NCI-H2081 treated with DMSO at 0.1 percent for 48 hours (cell line): Measurements from ENCODE around the gene TRABD.

Experiments used
- DNase-seq: peaks from one replicate; lab custom pipeline; 2025; lab: John Stamatoyannopoulos, UW

TRABD gene

DNA sequence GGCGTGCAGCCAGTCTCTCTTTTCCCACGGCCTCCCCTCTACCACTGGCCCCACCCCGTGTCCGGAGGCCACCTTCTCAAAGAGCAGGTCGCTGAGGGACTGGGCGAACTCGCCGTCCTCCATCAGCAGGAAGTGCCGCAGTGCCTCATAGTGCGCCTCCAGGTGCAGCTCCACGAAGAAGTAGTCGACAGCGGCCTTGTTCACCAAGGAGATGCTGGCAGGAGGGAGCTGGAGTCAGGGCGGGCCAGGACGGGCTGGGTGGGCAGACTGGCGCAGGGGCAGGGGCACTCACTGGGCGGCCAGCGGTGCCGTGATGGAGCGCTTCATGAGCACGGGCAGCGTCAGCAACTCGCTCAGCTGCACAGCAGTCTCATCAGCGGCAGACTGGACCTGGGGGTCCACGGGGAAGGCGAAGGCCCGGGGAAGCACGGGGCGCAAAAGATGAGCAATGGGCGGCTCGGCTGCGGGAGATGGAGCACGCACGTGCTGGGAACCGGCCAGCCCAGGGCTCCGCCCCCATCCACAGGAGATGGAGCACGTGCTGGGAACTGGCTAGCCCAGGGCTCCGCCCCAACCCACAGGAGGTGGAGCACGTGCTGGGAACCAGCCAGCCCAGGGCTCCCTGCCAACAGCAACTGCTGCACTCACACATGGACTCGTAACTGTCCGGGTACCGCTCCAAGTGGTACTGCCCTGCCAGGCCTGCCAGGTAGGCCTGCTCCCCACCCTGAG is 33.4 kb downstream of the TRABD start:
- no peak for DNase-seq

DNA sequence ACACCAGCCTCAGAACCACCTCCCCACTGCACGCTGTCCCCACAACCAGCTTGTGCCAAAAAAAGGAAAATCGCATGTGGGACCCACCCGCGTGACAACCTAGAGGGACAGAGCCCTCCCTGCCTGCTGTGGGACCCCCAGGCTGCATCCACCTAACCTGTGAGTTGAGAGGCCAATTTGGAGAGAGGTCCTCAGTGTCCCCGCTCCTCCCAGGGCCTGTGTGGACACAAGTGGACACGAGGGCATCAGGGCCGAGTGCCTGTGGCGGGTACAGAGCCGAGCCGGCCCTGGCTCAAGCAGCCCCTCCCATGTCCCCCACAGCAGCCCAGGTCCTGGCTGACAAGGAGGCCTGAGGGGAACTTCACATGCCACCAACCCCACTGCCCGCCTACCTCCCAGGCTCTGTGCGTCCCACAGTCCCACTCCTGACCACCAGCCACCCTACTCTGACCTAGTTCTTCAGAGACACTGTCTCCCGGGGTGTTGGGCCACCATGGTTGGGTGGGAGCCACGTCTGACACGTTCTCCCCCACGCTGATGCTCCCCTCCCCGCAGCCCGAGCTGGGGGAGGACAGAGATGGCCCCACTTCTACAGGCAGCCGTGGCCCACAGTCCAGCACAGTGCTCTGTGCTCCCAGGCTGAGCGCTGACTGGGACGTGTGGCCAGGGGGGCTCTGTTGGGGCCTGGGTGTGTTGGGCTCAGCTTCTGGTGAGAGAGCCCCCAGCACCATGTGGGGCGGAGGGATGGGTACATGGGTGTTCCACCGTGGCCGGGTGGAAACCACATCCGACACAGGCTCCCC is 34.3 kb downstream of the TRABD start:
- no peak for DNase-seq

DNA sequence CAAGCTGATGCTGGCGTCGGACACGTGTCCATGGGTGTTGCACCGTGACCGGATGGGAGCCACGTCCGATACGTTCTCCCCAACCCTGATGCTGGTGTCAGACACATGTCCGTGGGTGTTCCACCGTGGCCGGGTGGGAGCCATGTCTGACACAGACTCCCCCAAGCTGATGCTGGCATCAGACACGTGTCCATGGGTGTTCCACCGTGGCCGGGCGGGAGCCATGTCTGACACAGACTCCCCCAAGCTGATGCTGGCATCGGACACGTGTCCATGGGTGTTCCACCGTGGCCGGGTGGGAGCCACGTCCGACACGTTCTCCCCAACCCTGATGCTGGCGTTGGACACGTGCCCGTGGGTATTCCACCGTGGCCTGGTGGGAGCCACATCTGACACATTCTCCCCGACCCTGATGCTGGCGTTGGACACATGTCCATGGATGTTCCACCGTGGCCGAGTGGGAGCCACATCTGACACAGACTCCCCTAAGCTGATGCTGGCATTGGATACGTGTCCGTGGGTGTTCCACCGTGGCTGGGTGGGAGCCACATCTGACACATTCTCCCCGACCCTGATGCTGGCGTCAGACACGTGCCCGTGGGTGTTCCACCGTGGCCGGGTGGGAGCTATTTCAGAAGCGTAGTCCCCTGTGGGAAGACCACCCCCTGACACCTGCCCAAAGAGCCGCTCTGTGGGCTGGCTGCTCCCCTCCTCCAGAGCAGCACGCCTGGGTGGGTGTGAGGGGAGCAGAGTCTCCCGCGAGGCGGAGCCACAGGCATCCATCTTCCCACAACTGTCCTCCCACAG is 35.1 kb downstream of the TRABD start:
- no peak for DNase-seq

DNA sequence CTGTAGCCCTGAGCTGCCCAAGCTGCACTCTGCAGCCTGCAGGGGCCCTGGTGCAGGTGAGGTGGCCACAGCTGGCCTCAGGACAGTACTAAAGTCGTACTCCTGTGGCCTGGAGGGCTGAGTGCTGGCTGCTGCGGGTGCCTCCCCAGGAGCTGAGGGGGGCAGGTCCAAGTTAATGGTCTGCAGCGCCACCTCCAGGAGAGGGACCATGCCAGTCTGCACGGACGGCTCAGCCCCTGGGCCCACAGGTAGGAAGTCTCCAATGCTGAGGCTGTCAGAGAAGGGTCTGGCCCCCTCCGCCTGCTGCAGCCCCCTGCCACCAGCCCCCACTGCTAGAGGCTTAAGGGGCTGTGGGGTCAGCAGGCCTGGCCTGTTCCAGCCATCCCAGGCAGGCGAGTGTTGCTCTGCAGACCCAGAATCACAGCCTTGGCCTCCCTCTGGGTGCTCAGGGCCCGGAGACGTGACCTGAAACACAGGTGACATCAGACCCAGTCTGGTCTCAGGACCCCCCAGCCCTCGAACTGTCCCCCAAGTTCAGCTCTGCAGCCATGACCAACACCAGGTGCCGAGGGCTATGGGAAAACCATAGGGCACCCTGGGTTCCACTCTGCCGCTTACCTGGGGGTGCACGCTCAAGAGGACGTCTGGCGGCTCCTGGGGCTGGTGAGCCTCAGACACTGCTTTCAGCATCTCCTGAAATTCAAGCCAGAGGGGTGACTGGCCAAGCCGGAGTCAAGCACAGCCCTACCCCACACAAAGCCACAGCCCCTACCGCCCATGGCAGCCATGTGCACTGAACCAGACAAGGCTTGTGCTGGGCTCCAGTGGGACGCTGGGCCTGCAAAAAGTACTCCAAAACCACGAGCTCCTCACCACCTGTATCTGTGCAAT is 35.9 kb downstream of the TRABD start:
- DNase-seq = no peak

DNA sequence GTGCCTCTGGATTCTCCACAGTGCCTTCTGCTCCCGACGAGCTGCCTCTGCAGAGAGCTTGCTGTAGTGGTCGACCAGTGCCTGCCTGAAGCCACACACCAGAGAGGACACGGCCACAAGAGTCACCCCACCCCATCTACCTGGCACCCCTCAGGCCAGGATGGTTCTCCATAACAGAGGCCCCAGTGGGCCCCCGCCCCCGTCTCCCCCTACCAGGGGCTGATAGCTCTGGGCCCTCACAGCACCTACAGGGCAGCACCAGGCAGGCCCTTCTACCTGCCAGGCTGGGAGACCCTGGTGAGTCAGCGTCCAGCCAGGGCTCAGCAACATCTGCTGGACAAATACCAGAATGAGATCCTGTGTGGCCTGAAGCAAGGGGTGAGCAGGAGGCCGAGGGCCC is 36.8 kb downstream of the TRABD start:
- no peak for DNase-seq

DNA sequence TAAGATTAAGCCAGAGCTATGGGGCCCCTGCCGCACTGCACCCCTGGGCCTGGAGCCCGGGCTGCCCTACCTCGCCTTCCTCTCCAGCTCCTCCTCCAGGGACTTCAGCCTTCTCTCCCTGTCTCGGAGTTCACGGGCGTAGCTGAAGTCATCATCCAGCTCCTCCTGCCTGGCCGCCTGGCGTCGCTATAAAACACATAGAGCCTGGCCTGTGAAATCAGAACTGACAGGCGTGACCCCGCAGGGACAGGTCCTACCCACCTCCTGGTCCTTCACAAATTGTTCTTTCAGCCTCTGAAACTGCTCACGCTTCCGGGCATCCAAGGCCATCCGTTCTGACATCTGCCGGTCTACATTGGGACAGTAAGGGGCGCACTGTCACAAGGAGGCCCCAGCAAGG is 38.4 kb downstream of the TRABD start:
- no peak for DNase-seq

DNA sequence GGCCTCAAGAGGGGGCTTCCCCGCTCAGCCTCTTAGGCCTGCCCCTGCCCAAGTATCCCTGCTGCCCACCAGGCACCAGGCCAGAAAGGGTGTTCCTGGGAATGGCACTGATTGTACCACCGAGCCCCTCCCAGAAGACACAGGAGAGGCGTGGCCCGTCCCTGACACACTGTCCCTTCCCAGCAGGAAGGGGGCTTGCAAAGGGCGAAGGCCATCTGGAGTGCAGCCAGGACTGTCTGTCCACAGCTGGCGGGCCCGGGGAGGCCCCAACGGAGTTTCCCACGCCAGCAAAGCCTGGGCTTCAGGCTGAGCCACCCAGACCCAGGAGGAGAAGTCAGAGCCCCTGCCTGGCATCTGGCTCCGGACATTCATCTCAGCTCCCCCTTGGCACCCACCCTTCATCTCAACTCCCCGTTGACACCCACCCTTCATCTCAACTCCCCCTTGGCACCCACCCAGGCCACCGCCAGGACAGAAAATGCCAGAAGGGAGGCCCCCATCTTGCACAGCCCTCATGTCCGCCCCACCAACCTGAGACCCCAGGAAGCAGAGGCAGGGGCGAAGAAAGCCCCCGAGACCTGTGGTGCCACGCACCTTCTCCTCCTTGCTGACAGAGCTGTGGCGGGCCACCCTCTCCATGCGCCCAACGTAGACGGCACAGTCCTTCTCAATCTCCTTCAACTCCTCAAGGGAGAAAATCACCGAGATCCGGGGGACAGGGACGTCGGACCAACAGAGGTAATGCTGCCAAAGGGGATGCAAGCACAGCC is 39.7 kb downstream of the TRABD start:
- no peak for DNase-seq

DNA sequence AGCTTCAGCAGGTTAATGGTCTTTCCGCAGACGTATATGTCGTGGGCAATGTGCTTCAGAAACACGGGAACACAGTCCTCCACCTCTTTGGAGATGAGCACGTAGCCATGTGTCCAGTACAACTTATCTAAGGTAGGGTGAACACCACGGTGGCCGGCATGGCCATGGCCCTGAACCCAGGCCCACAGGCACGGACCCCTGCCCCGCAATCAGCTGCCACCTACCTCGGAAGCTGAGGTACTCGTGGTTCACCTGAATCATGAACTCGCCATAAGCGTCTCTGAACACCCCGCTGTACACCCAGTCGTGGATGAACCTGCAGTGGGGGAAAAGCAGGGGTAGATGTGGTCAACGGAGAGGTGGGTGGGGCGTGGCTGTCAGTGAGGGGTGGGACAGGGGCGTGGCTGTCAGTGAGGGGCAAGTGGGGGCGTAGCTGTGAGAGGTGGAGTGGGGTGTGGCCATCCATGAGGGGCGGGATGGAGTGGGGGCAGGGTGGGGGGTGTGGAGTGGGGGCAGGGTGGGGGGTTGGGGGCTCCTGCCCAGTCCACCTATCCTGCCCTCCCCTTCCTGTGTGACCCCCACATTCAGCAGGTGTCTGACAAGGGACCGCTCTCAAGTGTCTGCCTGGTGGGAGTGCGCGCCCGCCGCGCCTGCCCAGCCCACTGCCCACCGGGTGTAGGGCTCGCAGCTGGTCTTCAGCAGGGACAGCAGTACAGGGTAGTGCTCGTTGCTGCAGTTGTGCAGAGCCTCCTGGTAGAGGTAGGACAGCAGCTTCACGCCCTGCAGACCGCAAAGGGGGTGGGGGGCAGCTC is 40.6 kb downstream of the TRABD start:
- DNase-seq = no peak

DNA sequence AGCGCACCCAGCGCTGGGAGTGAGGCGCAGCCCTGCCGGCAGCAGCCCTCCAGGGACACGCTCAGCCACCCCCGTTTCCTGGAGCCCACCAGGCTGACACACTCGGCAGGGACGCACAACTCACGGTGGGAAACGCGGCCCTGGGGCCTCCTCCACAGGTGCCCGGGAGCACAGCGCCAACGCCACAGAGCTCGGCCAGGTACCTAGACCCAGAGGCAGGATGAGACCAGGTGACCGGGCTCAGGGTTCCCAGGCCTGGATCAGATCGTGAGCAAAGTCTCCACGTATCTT is 41.1 kb downstream of the TRABD start:
- DNase-seq = no peak

DNA sequence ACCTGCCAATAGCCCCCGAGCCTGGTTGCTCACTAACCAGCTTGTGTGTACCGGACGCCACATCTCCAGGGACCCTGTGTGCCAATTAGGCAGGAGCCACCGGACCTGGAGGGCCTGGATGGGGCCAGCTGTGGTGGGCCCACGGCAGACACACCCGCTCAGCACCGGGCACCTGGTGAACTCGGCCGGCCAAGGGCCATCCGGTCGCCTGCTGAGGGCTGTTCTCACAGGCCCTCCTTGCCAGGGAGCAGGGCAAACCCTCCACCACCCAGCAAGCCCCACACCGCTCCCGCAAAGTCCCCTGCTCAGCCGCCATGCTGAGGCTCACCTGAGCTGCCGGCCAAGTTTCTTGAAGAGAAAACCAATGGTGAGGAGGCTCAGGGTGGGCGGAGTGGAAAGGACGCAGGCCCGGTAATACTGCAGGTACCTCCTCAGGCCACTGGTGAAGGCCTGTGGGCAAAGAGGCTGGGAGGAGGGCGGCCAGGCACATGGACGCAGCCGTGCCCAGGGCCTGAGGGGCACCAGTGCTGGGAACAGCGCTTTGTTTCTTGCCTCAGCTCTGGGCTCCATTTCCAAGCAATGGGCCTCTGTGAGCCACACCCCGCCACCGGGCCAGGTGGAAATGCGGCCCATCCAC is 42.0 kb downstream of the TRABD start:
- no peak for DNase-seq

DNA sequence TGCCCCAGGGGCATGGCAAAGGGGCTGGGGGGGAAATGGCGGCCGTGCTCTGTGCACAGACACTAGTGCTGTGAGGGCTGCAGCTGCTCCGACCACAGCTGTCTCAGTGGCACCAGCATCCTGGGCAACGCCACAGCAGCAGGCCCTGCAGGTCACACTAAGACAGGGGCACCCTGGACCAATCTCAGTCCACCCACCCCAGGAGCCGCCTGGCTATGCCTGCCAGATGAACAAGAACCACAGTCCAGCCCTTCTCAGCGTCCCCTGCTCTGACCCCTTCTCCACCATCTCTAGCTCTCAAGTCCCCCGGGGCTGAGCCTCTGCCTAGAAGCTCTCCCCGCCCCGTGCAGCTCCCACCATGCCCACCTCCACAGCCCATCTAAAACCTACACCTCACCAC is 42.7 kb downstream of the TRABD start:
- no peak for DNase-seq

DNA sequence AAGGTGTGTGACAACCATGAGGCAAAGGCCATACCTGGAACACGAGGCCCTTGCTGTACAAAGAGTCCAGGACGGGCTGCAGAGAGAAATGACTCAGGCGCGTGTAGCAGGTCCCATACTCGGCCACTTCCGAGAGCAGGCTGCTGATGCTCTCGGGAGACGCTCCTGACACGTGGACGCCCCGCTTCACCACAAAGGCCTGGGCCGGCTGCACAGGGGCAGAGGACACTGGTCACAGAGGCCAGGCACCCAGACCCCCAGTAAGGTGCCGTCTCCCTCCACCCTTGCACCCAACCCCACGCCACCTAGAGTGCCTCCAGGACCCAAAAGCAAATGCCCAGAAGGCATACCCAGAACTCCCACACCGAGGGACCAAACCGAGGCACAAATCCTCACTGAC is 43.7 kb downstream of the TRABD start:
- DNase-seq = no peak

DNA sequence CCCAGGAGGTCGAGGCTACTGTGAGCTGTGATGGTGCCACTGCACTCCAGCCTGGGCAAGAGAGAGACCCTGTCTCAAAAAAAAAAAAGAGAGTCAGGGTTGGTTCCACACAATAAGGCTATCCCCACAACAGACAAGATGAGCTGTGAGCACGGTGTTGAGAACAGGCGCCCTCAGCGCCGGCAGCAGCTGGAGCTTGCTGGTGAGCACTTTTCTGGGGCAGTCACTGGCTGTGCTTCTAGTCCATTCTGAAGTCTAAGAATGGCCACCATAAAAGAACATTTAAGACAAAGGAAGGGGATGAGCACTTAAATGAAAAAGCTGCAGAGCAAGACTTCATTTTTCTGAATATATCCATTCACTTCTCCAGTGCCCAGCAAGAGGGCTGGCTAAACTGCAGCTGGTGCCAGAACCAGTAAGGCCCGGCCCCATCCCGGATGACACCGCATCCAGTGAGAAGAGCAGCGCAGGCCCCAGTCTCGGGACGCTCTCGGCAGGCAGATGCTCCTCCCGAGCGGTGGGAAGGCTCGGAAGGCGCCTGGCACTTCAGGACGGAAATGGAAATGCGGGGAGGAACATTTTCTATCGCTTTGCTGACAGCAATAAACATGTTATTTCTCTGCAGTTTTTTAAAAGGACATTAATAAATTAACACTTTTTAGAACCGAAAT is 46.9 kb downstream of the TRABD start:
- no peak for DNase-seq

DNA sequence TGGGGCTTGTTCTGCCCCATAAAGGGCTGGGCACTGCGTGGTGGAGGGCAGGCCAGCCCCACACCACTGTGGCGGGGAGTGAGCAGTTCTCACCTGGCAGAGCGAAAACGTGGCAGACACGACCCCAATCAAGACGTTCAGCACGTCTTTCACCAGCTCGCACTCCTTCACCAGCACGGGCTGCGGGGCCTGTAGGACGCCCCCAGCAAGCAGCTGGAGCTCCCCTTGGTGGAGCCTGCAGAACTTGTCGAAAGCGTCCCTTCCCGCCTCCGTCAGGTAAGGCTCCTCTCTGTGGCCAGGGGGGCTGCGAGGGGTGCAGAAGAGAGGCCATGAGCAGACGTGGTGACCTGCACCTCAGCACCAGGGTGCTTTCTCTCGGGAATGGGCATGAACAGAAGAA is 47.5 kb downstream of the TRABD start:
- DNase-seq = no peak

DNA sequence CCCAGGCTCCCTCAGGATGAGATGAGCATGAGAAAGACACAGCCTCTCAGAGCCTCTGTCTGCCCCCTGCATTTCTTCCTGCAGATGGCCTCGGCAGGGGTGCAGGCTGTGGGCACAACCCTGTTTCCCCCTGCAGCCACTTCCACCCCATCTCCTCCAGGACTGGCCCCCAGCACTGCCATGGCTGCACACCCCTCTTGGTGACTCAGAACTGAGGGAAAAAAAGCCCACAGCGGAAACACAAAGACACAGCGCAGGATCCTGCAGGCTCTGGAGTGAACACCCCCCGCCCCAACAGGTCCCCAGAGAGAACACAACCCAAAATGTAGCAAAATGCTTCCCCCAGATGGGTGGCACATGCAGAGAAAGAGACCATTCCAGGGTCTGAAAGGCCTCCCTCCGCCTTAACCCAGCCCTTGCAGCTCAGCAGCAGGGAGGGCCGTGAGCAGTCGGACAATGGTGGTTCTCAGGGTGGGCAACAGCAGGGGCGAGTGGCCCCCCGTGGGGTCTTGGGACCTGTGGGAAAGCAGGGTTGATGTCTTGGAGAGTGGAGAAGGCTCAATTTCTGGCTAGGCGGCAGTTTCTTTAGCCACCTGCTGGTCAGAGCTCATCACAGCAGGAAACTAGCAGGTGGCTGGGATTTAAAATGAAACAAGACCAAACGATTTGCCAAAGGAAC is 51.2 kb downstream of the TRABD start:
- DNase-seq = no peak

DNA sequence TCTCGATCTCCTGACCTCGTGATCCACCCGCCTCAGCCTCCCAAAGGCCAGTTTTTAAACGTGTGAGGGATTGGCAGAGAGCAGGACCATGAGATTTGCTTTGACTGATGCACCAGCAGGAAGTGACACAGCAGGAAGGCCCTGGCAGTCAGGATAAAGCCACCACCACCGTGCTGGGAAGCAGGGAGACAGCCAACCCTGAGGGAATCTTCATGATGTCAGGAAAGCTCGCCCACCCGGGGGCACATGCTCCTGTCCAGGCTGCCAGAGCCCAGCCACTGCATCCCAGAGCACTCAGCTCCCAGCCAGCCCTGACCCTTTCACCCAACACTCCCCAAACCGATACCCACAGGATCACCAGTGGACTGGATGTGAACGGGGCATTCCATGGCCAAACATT is 53.0 kb downstream of the TRABD start:
- DNase-seq = no peak

DNA sequence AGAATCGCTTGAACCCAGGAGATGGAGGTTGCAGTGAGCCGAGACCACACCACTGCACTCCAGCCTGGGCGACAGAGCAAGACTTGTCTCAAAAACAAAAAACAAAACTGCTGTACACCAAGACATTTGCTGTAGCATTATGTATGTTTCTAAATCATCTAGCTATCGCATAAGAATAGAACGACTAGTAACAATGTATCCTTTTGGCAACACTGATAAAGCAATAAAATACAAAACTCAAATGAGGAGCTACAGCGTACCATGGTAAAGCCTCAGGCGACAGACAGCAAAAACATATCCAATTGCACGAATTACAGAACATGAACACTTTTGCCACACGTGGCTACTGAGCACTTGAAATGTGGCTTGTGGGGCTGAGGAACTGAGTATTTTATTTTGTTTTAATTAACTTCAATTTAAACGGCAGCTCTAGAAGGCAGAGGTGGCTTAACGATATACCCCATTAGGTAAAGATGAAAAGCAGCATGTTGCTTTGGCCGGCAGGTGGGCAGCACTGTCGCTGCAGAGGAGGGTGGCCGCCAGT is 56.8 kb downstream of the TRABD start:
- DNase-seq = no peak

DNA sequence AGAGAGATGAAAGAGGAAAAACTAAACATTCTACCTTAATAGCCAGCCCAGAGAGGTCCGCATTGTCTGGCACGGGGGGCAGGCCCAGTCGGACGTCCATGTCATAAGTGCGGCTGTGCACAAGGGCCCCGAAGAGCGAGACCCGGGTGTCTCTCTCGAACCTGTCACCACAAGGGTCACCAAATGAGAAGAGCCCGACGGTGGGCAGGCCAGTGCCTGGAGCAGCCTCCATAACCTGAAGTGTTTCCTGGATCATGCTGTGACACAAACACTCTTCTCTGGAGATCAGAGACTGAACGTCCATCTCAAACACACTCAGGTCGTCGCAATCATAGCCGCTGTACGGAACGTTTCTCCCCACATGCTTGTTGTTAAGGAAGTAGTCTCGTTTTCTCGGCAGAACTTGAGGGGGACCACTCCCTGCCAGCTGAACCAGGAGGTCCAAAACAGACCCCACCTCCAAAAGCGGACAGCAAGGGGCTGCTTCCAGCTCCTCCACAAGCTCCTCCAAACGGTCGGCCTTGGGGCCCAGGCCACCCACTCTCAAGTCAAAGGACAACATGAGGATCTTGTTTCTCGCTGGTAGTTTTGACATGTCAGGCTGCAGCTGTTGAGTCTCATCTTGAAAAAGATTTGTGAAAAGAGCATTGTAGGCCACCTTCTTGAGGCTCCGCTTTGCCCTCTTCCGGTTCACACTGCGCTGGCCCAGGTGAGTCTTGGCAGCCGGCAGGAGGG is 58.1 kb downstream of the TRABD start:
- no peak for DNase-seq
